Measurements from ENCODE around the gene CUX1.

GRCh38 chr7:101933028-101933427 is 115.6 kb downstream of the CUX1 start:
- TF ChIP-seq, protein P1, sequence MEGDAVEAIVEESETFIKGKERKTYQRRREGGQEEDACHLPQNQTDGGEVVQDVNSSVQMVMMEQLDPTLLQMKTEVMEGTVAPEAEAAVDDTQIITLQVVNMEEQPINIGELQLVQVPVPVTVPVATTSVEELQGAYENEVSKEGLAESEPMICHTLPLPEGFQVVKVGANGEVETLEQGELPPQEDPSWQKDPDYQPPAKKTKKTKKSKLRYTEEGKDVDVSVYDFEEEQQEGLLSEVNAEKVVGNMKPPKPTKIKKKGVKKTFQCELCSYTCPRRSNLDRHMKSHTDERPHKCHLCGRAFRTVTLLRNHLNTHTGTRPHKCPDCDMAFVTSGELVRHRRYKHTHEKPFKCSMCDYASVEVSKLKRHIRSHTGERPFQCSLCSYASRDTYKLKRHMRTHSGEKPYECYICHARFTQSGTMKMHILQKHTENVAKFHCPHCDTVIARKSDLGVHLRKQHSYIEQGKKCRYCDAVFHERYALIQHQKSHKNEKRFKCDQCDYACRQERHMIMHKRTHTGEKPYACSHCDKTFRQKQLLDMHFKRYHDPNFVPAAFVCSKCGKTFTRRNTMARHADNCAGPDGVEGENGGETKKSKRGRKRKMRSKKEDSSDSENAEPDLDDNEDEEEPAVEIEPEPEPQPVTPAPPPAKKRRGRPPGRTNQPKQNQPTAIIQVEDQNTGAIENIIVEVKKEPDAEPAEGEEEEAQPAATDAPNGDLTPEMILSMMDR (IDR thresholded peaks at IDR 0.05; ENCODE audit: insufficient read depth, low read depth, low read length) = no peak
- no peak for TF ChIP-seq EZH2 (IDR thresholded peaks at IDR 0.05; ENCODE audit: insufficient read depth, low read length)

Measured in astrocyte (in vitro differentiated cells and primary cell).